ENCODE results near the gene NUP62.

DNA sequence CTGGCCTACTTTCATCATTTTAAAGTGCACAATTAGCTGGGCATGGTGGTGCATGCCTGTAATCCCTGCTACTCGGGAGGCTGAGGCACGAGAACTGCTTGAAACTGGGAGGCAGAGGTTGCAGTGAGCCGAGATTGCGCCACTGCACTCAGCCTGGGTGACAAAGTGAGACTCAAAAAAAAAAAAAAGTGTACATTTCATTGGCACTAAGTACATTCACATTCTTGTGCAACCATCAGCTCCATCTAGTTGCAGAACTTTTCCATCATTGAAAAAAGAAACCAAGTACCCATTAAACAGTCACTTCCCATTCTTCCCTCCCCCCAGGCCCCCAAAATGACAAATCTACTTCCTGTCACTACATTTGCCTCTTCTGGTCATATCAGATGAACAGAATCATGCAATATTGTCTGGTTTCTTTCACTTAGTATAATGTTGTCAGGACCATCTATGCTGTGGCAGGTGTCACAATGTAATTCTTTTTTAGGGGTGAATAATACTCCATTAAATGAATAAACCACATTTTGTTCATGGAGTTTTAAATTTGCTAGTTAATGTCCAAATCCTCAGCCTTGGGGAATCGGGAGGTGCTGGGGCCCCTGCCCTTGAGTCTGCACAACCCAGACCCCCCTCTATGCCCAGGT, 39.1 kb upstream of the NUP62 start:
- TF ChIP-seq POLR2A (IDR thresholded peaks at IDR 0.05; ENCODE audit: low read depth, low read length) (no peak), POLR2AphosphoS5 (IDR thresholded peaks at IDR 0.05; ENCODE audit: low read depth, low read length) (no peak), PAX5 (IDR thresholded peaks at IDR 0.05; ENCODE audit: insufficient read depth, low read length, severe bottlenecking) (no peak), TAF1 (IDR thresholded peaks at IDR 0.05; ENCODE audit: low read depth, low read length) (no peak), SPI1 (IDR thresholded peaks at IDR 0.05; ENCODE audit: low read depth, low read length) (no peak), POU2F2 (IDR thresholded peaks at IDR 0.05; ENCODE audit: low read depth, low read length) (no peak)
